A549 (cell line): ENCODE data around the gene ESRRG. TPM values are rescaled to one million over a fixed set of nuclear protein-coding genes. Genes with fewer than 3 reads are reported as not detected.
A peak's percentile ranks its signal among the peaks of the same experiment; 100 is the strongest.

Source experiments
- ATAC-seq, 2 experiments: fragments of 200-7000 bp in 1 of 2; fragments of >200 bp in 1 of 2; cut with Nextera tagmentation in 1 of 2; cut with Tn5 transposase in 1 of 2; 3 replicates each; pipeline versions ENCODE4 v1.8.0 to v1.9.1; 2018 to 2020; ENCODE audit warnings: mild to moderate bottlenecking in 1 of 2, moderate library complexity in 1 of 2
- CTCF ChIA-PET: fragments of 300-600 bp; sonication (Branson Sonifier 250); formaldehyde crosslinking; extraction: SDS; loops from one replicate; lab custom pipeline; 2021; ENCODE audit warnings: antibody characterized with exemption, inconsistent platforms; lab: Yijun Ruan, JAX
- POLR2A ChIA-PET: fragments of 350-600 bp; formaldehyde crosslinking; extraction: SDS; loops from one replicate; lab custom pipeline; 2021; ENCODE audit warnings: antibody characterized with exemption, inconsistent platforms; lab: Yijun Ruan, JAX
- DNase-seq, 2 experiments: peaks; one replicate each; pipeline versions ENCODE4 v3.0.0 to v3.0.0-alpha.2; 2011 to 2016; ENCODE audit warnings: low read depth in 1 of 2, low spot score in 1 of 2
- FAIRE-seq: peaks from 2 replicates; lab custom pipeline; 2011; peaks lifted over from hg19 to GRCh38; lab: Jason Lieb, UNC
- H3K27ac ChIP-seq, 2 experiments: fragments of >200 bp; sonication (Bioruptor Twin); formaldehyde crosslinking; 3 replicates each; pipeline ENCODE4 v1.5.1; 2016 to 2017
- H3K4me1 ChIP-seq: fragments of >200 bp; sonication (Bioruptor Twin); formaldehyde crosslinking; 3 replicates; pipeline ENCODE4 v1.6.1; 2016
- H3K4me2 ChIP-seq: fragments of >200 bp; sonication (Bioruptor Twin); formaldehyde crosslinking; 3 replicates; pipeline ENCODE4 v1.6.1; 2016
- H3K4me3 ChIP-seq: fragments of >200 bp; sonication (Bioruptor Twin); formaldehyde crosslinking; 3 replicates; pipeline ENCODE4 v1.5.1; 2016
- H3K9me3 ChIP-seq: fragments of >200 bp; sonication (Bioruptor Twin); formaldehyde crosslinking; 3 replicates; pipeline ENCODE4 v1.6.1; 2016
- ATOH8 ChIP-seq: fragments of 250-450 bp; sonication (Bioruptor Pico); IDR thresholded peaks from 2 replicates; pipeline ENCODE4 v1.5.0; 2020; ENCODE audit warnings: low read depth, mild to moderate bottlenecking, moderate library complexity
- CBX8 ChIP-seq: fragments of 200-600 bp; sonication (generic); IDR thresholded peaks from 2 replicates; pipeline ENCODE4 v1.6.1; 2016
- CEBPB ChIP-seq, 2 experiments: fragments of >200 bp in 1 of 2; sonication (Bioruptor Twin) in 1 of 2; formaldehyde crosslinking in 1 of 2; IDR thresholded peaks; 2 replicates each; pipeline ENCODE4 v1.6.1; 2012 to 2016
- CHD2 ChIP-seq: fragments of 150-350 bp; IDR thresholded peaks from 2 replicates; pipeline ENCODE4 v1.6.1; 2014; ENCODE audit warnings: low read length; ENCODE audit not compliant: partially characterized antibody
- CTCF ChIP-seq: fragments of >200 bp; sonication (Bioruptor Twin); formaldehyde crosslinking; IDR thresholded peaks from 3 replicates; pipeline ENCODE4 v1.5.1; 2016
- EHF ChIP-seq: fragments of 250-450 bp; sonication (Bioruptor Pico); IDR thresholded peaks from 2 replicates; pipeline ENCODE4 v1.5.0; 2020; ENCODE audit warnings: mild to moderate bottlenecking
- EHMT2 ChIP-seq: fragments of 200-600 bp; sonication (generic); IDR thresholded peaks from 2 replicates; pipeline ENCODE4 v1.6.1; 2016; ENCODE audit warnings: antibody characterized with exemption, low read depth, mild to moderate bottlenecking, moderate library complexity
- EP300 ChIP-seq, 2 experiments: fragments of >200 bp; sonication (Bioruptor Twin); formaldehyde crosslinking; IDR thresholded peaks; 2 replicates in 1 of 2; 3 replicates in 1 of 2; pipeline ENCODE4 v1.6.1; 2016 to 2017
- HDAC2 ChIP-seq: fragments of 200-600 bp; sonication (generic); IDR thresholded peaks from 2 replicates; pipeline ENCODE4 v1.6.1; 2016
- HES2 ChIP-seq: fragments of >200 bp; sonication (Bioruptor Twin); formaldehyde crosslinking; IDR thresholded peaks from 2 replicates; pipeline ENCODE4 v1.6.1; 2016
- HOXA7 ChIP-seq: fragments of 250-450 bp; sonication (Bioruptor Pico); IDR thresholded peaks from 2 replicates; pipeline ENCODE4 v1.5.0; 2020; ENCODE audit warnings: mild to moderate bottlenecking, moderate library complexity
- JUN ChIP-seq, 2 experiments: fragments of >200 bp; sonication (Bioruptor Twin); formaldehyde crosslinking; IDR thresholded peaks; 2 replicates in 1 of 2; 3 replicates in 1 of 2; pipeline ENCODE4 v1.6.1; 2016 to 2017
- JUNB ChIP-seq: fragments of >200 bp; sonication (Bioruptor Twin); formaldehyde crosslinking; IDR thresholded peaks from 2 replicates; pipeline ENCODE4 v1.6.1; 2016
- KDM1A ChIP-seq: fragments of 200-600 bp; sonication (generic); IDR thresholded peaks from 2 replicates; pipeline ENCODE4 v1.6.1; 2016; ENCODE audit warnings: low read depth, mild to moderate bottlenecking
- MYC ChIP-seq: IDR thresholded peaks from 2 replicates; pipeline ENCODE4 v1.6.1; 2012; ENCODE audit warnings: mild to moderate bottlenecking, inconsistent platforms, low read length, improper control_type of control experiment, borderline replicate concordance
- NPAS2 ChIP-seq: fragments of 250-450 bp; sonication (Bioruptor Pico); IDR thresholded peaks from 2 replicates; pipeline ENCODE4 v1.8.0; 2022; ENCODE audit warnings: mild to moderate bottlenecking, moderate library complexity, borderline replicate concordance
- NR3C1 ChIP-seq: fragments of >200 bp; sonication (Bioruptor Twin); formaldehyde crosslinking; IDR thresholded peaks from 3 replicates; pipeline ENCODE4 v1.6.1; 2017
- PBX3 ChIP-seq: IDR thresholded peaks from 2 replicates; pipeline ENCODE4 v1.6.1; 2012
- POLR2AphosphoS2 ChIP-seq: conservative IDR thresholded peaks from 2 replicates; pipeline ENCODE4 v1.6.1; 2012; ENCODE audit warnings: low read length, improper control_type of control experiment, inconsistent platforms
- RAD21 ChIP-seq, 2 experiments: fragments of >200 bp in 1 of 2; sonication (Bioruptor Twin) in 1 of 2; formaldehyde crosslinking in 1 of 2; IDR thresholded peaks in 1 of 2; conservative IDR thresholded peaks in 1 of 2; 2 replicates in 1 of 2; 3 replicates in 1 of 2; pipeline ENCODE4 v1.6.1; 2012 to 2018; ENCODE audit warnings: inconsistent platforms in 1 of 2
- SMC3 ChIP-seq: fragments of >200 bp; sonication (Bioruptor Twin); formaldehyde crosslinking; IDR thresholded peaks from 3 replicates; pipeline ENCODE4 v1.6.1; 2018; ENCODE audit warnings: inconsistent platforms
- TP53 ChIP-seq: fragments of 250-450 bp; sonication (Bioruptor Pico); IDR thresholded peaks from 2 replicates; pipeline ENCODE4 v1.5.0; 2021; ENCODE audit warnings: mild to moderate bottlenecking, moderate library complexity
- USF2 ChIP-seq: fragments of 450-650 bp; IDR thresholded peaks from 2 replicates; pipeline ENCODE4 v1.6.1; 2014; ENCODE audit warnings: antibody characterized with exemption
- ZC3H11A ChIP-seq: fragments of 450-650 bp; IDR thresholded peaks from 2 replicates; pipeline ENCODE4 v1.6.1; 2014; ENCODE audit warnings: antibody characterized with exemption, mild to moderate bottlenecking
- ZSCAN20 ChIP-seq: fragments of 250-450 bp; sonication (Bioruptor Pico); IDR thresholded peaks from 2 replicates; pipeline ENCODE4 v1.8.0; 2022; ENCODE audit warnings: mild to moderate bottlenecking, moderate library complexity
- WGBS: methylation state at CpG from one replicate; pipeline ENCODE4 v1.1.6; 2017; ENCODE audit errors: missing lambda C conversion rate; 5-methylcytosine and 5-hydroxymethylcytosine counted together
- polyA plus RNA-seq, 4 experiments: library from polyadenylated mRNA; depleted of rRNA in 3 of 4; stranded (reverse); fragments of >200 nt; fragmentation: RNase III in 1 of 4; extraction: RNeasy Plus Mini Kit Qiagen cat#74134 plus additional on column Dnase treatment in 1 of 4; gene quantifications; 2 replicates in 3 of 4; 3 replicates in 1 of 4; pipeline ENCODE4 v1.2.3, GENCODE V29; 2011 to 2017

The ESRRG gene
- polyA plus RNA-seq, 2 of the 4 experiments (the other 2 are of a cell fraction), result 0.09 TPM; not detected in 1

GRCh38 chr1:216750961-216751360 lies 27.7 kb upstream of the ESRRG start:
- H3K27ac ChIP-seq, result no peak overlapping the region
- POLR2A ChIA-PET, result no interaction called here
- TF ChIP-seq JUN (IDR thresholded peaks at IDR 0.05) (no peak), NR3C1 (no peak), MYC (no peak), KDM1A (no peak), RAD21 (conservative IDR thresholded peaks at IDR 0.05 in 1 of 2, IDR thresholded peaks at IDR 0.05 in 1 of 2) (no peak), EP300 (IDR thresholded peaks at IDR 0.05) (no peak), POLR2AphosphoS2 (no peak), PBX3 (no peak), ZC3H11A (no peak), CEBPB (IDR thresholded peaks at IDR 0.05) (no peak), EHMT2 (no peak), ZSCAN20 (CRISPR knock-in tag) (no peak), TP53 (CRISPR knock-in tag) (no peak), EHF (no peak), HDAC2 (no peak), HES2 (no peak), NPAS2 (CRISPR knock-in tag) (no peak), JUNB (no peak)
- TF ChIP-seq, all 56 proteins: peak for 0
- WGBS, result 34% methylated on average over 2 of the region's 2 CpGs
- Histone ChIP-seq H3K4me2 (no peak overlapping the region), H3K4me1 (no peaks in the 10 kb centered on the region), H3K4me3 (no peak overlapping the region), H3K9me3 (no peaks in the 10 kb centered on the region)
- no peak for ATAC-seq
- FAIRE-seq, result no peak
- CTCF ChIA-PET, result interaction anchor here (0.6 kb wide), 2 partner anchors 58 to 689 kb away, joined by 3 to 4 read pairs; no protein-coding TSS in a partner anchor
- no peak for DNase-seq

GRCh38 chr1:216750031-216750627 lies 26.9 kb upstream of the ESRRG start:
- ATAC-seq (peak; percentile 78; a peak in 5 of 6 replicates), FAIRE-seq (no peak), DNase-seq (peak in 1 of 2 experiments; percentile 36)
- ChIA-PET CTCF (interaction anchor here (0.6 to 1.4 kb wide), 18 partner anchors 9 to 1421 kb away, joined by 3 to 6 read pairs (median 3); partner anchors contain the start of gene ESRRG), POLR2A (interaction anchor here (0.9 kb wide), 1 partner anchor 14 kb away, joined by 6 read pairs; no protein-coding TSS in a partner anchor)
- Histone ChIP-seq H3K4me2 (no peak overlapping the region), H3K27ac (no peak overlapping the region), H3K4me1 (no peaks in the 10 kb centered on the region), H3K4me3 (no peak overlapping the region), H3K9me3 (no peaks in the 10 kb centered on the region)
- TF ChIP-seq EP300 (IDR thresholded peaks at IDR 0.05) (no peak), CTCF (peak; percentile 52), ZSCAN20 (CRISPR knock-in tag) (no peak), RAD21 (conservative IDR thresholded peaks at IDR 0.05 in 1 of 2, IDR thresholded peaks at IDR 0.05 in 1 of 2) (peak; percentile 62 to 69), SMC3 (peak; percentile 60)
- WGBS, result 5% methylated on average over 3 of the region's 3 CpGs

GRCh38 chr1:216749232-216749631 lies 26.0 kb upstream of the ESRRG start:
- H3K4me3 ChIP-seq, result no peak overlapping the region
- CTCF ChIA-PET, result interaction anchor here (0.5 to 1.4 kb wide), 17 partner anchors 8 to 1422 kb away, joined by 3 to 6 read pairs (median 3); no protein-coding TSS in a partner anchor
- H3K27ac ChIP-seq, result no peak overlapping the region
- no peaks in the 10 kb centered on the region for H3K9me3 ChIP-seq
- no peaks in the 10 kb centered on the region for H3K4me1 ChIP-seq
- TF ChIP-seq TP53 (CRISPR knock-in tag) (no peak), POLR2AphosphoS2 (no peak), HOXA7 (CRISPR knock-in tag) (no peak), RAD21 (conservative IDR thresholded peaks at IDR 0.05 in 1 of 2, IDR thresholded peaks at IDR 0.05 in 1 of 2) (no peak), CHD2 (no peak), CBX8 (no peak), PBX3 (no peak), USF2 (no peak), ATOH8 (CRISPR knock-in tag) (no peak)
- H3K4me2 ChIP-seq, result no peak overlapping the region
- WGBS, result 44% methylated on average over 9 of the region's 9 CpGs
- ATAC-seq (no peak), FAIRE-seq (no peak), DNase-seq (no peak)
- POLR2A ChIA-PET, result interaction anchor here (0.9 kb wide), 1 partner anchor 13 kb away, joined by 6 read pairs; no protein-coding TSS in a partner anchor
